ENCODE data around the gene CLDND1.

- no peak for TF ChIP-seq EZH2 (IDR thresholded peaks at IDR 0.05; ENCODE audit: insufficient read depth, poor library complexity, severe bottlenecking)
- no peak for TF ChIP-seq EZH2phosphoT487 (IDR thresholded peaks at IDR 0.05; ENCODE audit: insufficient read depth, low read depth)
These were observed 9.0 kb downstream of the CLDND1 start for GRCh38 chr3:98513736-98514135.

Measured in GM23248 (cell line).